Suprapubic skin (tissue), 3 donors: Measurements from ENCODE around the gene CD248.

ENCODE experiments used
- CTCF ChIP-seq, 2 donors: fragments of 200-600 bp in 1 of 2; fragments of 450-650 bp in 1 of 2; sonication (generic) in 1 of 2; IDR thresholded peaks; one replicate each; pipeline ENCODE4 v1.5.1; 2016 to 2019; ENCODE audit warnings: antibody characterized with exemption in 2 of 2, mild to moderate bottlenecking in 1 of 2, moderate library complexity in 1 of 2
- EP300 ChIP-seq: sonication (generic); formaldehyde crosslinking; IDR thresholded peaks from one replicate; pipeline ENCODE4 v1.6.1; 2017; ENCODE audit warnings: antibody characterized with exemption

GRCh38 chr11:66267379-66268243 lies 49.2 kb downstream of the CD248 start:
- TF ChIP-seq CTCF (IDR thresholded peaks at IDR 0.05) (peak in 1 of 2 donors; percentile 10), EP300 (no peak)
